ENCODE data around the gene MID1. TPM values are rescaled to one million over a fixed set of nuclear protein-coding genes. Genes with fewer than 3 reads are reported as not detected.

The MID1 gene
- total RNA-seq, 1 donor from 2014 or later, result 10.2 TPM

DNA sequence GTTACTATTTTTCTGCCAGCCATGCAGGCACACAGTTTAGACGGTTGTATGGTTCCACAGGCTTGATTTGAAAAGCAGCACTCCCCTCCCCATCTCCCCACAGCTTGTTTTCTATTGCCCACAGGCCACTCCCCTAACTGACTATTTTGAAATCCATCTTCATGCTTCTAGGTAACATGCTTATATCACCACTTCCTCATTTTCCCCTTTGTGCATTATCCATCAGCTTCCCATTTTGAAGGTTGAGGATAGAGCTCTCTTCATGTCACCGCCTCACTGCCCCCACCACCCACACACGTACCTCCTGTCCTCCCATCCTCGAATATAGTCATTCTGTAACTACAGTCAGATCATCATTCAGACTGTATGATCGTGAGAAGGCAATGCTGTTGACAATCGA, 224.7 kb downstream of the MID1 start:
- H3K27me3 Mint-ChIP-seq (ENCODE audit: unreplicated experiment), result no peaks in the 10 kb centered on the region
- DNase-seq (ENCODE audit: extremely low spot score, unreplicated experiment), result no peak
- H3K27ac Mint-ChIP-seq (ENCODE audit: unreplicated experiment), result no peak overlapping the region
- H3K4me3 Mint-ChIP-seq (ENCODE audit: unreplicated experiment), result no peak overlapping the region
- H3K36me3 Mint-ChIP-seq (ENCODE audit: unreplicated experiment), result no peaks in the 10 kb centered on the region
- TF ChIP-seq, protein P1, sequence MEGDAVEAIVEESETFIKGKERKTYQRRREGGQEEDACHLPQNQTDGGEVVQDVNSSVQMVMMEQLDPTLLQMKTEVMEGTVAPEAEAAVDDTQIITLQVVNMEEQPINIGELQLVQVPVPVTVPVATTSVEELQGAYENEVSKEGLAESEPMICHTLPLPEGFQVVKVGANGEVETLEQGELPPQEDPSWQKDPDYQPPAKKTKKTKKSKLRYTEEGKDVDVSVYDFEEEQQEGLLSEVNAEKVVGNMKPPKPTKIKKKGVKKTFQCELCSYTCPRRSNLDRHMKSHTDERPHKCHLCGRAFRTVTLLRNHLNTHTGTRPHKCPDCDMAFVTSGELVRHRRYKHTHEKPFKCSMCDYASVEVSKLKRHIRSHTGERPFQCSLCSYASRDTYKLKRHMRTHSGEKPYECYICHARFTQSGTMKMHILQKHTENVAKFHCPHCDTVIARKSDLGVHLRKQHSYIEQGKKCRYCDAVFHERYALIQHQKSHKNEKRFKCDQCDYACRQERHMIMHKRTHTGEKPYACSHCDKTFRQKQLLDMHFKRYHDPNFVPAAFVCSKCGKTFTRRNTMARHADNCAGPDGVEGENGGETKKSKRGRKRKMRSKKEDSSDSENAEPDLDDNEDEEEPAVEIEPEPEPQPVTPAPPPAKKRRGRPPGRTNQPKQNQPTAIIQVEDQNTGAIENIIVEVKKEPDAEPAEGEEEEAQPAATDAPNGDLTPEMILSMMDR (IDR thresholded peaks at IDR 0.05), result no peak
- H3K4me1 Mint-ChIP-seq (ENCODE audit: unreplicated experiment), result no peaks in the 10 kb centered on the region
- H3K9me3 Mint-ChIP-seq (ENCODE audit: unreplicated experiment), result peaks cover 30% of the 10 kb centered on the region
